ENCODE results near the gene SPINK5.

GRCh38 chr5:148176480-148176879, 112.7 kb downstream of the SPINK5 start:
- TF ChIP-seq CTCF (conservative IDR thresholded peaks at IDR 0.05; ENCODE audit: low read depth, low read length) (no peak), EZH2 (IDR thresholded peaks at IDR 0.05; ENCODE audit: borderline replicate concordance, low read depth, low read length, poor library complexity, severe bottlenecking) (no peak)

All from A673 (cell line).